ENCODE data around the gene ADAM12.
"Not testable (repeated sequence)": the region's sequence is repeated elsewhere in the genome, so short reads cannot be mapped to it uniquely, and the experiment has no call there.

ADAM12 gene

DNA sequence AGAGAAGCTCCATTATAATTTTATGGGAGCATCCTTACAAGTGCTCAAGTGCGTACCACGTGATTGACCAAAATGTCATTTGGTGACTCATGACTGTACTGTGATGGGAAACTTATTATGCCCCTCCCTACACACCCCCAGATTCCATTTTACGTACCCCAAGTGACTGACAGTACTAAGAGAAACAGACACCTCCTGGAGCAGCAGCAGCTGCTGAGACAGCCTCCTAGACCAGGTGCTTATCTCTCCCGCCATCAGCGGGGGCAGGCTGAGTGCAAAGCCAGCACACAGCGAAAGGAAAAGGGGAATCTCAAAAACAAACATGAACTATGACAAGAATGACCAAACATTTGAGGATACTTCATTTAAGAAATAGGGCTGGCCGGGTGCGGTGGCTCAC is 4.2 kb upstream of the ADAM12 start:
- Mint-ChIP-seq H3K27me3 (ENCODE audit: low read depth) (peaks cover 18% of the 10 kb centered on the region), H3K4me1 (ENCODE audit: low read depth) (no peaks in the 10 kb centered on the region), H3K36me3 (ENCODE audit: low read depth) (no peaks in the 10 kb centered on the region), H3K27ac (no peak overlapping the region), H3K4me3 (no peak overlapping the region), H3K9me3 (peaks cover 6% of the 10 kb centered on the region)

GRCh38 chr10:126392068-126392467 is 3.8 kb upstream of the ADAM12 start:
- Mint-ChIP-seq H3K27me3 (ENCODE audit: low read depth) (peaks cover 22% of the 10 kb centered on the region), H3K4me3 (no peak overlapping the region), H3K9me3 (peaks cover 6% of the 10 kb centered on the region), H3K36me3 (ENCODE audit: low read depth) (peaks cover 2% of the 10 kb centered on the region), H3K4me1 (ENCODE audit: low read depth) (peaks cover 2% of the 10 kb centered on the region), H3K27ac (no peak overlapping the region)

- H3K36me3 Mint-ChIP-seq (ENCODE audit: low read depth) = peaks cover 4% of the 10 kb centered on the region
- H3K27ac Mint-ChIP-seq = no peak overlapping the region
- H3K4me1 Mint-ChIP-seq (ENCODE audit: low read depth) = peaks cover 4% of the 10 kb centered on the region
- peaks cover 6% of the 10 kb centered on the region for H3K9me3 Mint-ChIP-seq
- H3K27me3 Mint-ChIP-seq (ENCODE audit: low read depth) = peaks cover 29% of the 10 kb centered on the region
- H3K4me3 Mint-ChIP-seq = no peak overlapping the region
Observed at GRCh38 chr10:126391192-126391885, 3.1 kb upstream of the ADAM12 start.

DNA sequence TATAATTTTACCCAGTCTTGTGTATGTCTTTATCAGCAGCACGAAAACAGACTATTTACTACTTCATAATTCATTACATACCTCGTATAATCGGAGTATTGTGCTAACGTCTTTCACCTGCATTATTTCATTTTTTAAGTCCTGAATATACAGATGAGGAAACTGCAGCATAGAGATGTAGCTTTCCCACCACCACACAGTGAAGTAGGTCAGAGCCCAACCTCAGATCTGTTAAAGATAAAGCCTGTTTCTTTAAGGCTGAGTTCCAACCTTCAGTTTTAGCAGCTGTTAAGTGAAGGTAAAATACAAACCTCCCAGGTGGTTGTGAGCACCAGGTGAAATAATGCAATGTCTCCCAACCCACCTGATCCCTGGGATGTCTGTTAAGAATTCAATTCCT is 2.0 kb upstream of the ADAM12 start:
- Mint-ChIP-seq H3K9me3 (peaks cover under 1% of the 10 kb centered on the region), H3K27ac (no peak overlapping the region), H3K4me3 (no peak overlapping the region), H3K36me3 (ENCODE audit: low read depth) (peaks cover 4% of the 10 kb centered on the region), H3K4me1 (ENCODE audit: low read depth) (peaks cover 4% of the 10 kb centered on the region), H3K27me3 (ENCODE audit: low read depth) (peaks cover 39% of the 10 kb centered on the region)

GRCh38 chr10:126387041-126387921 is 996 bp downstream of the ADAM12 start:
- Mint-ChIP-seq H3K27me3 (ENCODE audit: low read depth) (peaks cover 40% of the 10 kb centered on the region), H3K4me3 (peak overlapping the region; percentile 59), H3K36me3 (ENCODE audit: low read depth) (peaks cover 4% of the 10 kb centered on the region)

DNA sequence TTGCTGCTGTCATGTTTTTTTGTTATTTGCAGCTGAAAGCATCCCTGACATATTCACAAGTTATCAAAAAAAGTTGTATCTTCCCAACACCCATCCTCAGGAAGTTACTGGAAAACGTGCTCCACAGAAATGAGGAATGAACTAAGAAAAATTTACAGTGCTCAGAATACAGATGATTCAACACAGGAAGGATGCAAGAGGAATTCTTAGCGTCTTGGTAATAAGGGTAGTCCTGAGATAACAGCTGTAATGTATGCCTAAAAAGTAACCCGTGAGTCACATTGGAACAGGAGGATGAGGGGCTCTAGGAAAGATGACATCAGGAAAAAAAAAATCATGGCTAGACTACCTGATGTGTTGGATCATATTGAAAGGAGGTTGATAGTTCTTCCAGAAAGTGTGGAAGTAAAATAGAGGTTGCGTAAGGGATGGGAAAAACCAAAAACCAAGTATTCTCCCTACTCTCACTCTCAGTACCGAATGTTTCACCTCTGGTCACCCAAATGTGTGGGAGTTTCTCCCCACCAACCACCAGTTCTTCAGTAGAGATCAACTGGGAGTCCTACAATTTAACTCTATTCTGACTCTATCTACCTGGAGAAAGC is 3.9 kb downstream of the ADAM12 start:
- Mint-ChIP-seq H3K36me3 (ENCODE audit: low read depth) (peaks cover 4% of the 10 kb centered on the region), H3K4me1 (ENCODE audit: low read depth) (peaks cover 4% of the 10 kb centered on the region), H3K27ac (no peak overlapping the region), H3K9me3 (no peaks in the 10 kb centered on the region), H3K4me3 (no peak overlapping the region), H3K27me3 (ENCODE audit: low read depth) (peaks cover 30% of the 10 kb centered on the region)

More at GRCh38 chr10:126387041-126387921, 996 bp downstream of the ADAM12 start:
- Mint-ChIP-seq H3K27ac (peak overlapping the region; percentile 52), H3K9me3 (no peaks in the 10 kb centered on the region), H3K4me1 (ENCODE audit: low read depth) (peaks cover 4% of the 10 kb centered on the region)

GRCh38 chr10:126380352-126381076 is 7.8 kb downstream of the ADAM12 start:
- peaks cover 2% of the 10 kb centered on the region for H3K27me3 Mint-ChIP-seq (ENCODE audit: low read depth)
- H3K4me3 Mint-ChIP-seq = no peak overlapping the region
- no peak overlapping the region for H3K27ac Mint-ChIP-seq

GRCh38 chr10:126379166-126379565 is 9.1 kb downstream of the ADAM12 start:
- not testable (repeated sequence) for H3K36me3 Mint-ChIP-seq (ENCODE audit: low read depth); H3K4me1 Mint-ChIP-seq (ENCODE audit: low read depth); H3K27ac Mint-ChIP-seq; H3K4me3 Mint-ChIP-seq; H3K9me3 Mint-ChIP-seq; H3K27me3 Mint-ChIP-seq (ENCODE audit: low read depth)

More at GRCh38 chr10:126380352-126381076, 7.8 kb downstream of the ADAM12 start:
- Mint-ChIP-seq H3K4me1 (ENCODE audit: low read depth) (no peaks in the 10 kb centered on the region), H3K36me3 (ENCODE audit: low read depth) (no peaks in the 10 kb centered on the region), H3K9me3 (peaks cover 6% of the 10 kb centered on the region)

GRCh38 chr10:126376956-126377355 is 11.3 kb downstream of the ADAM12 start:
- peaks cover 10% of the 10 kb centered on the region for H3K9me3 Mint-ChIP-seq
- H3K4me3 Mint-ChIP-seq = no peak overlapping the region
- no peak overlapping the region for H3K27ac Mint-ChIP-seq
- no peaks in the 10 kb centered on the region for H3K4me1 Mint-ChIP-seq (ENCODE audit: low read depth)
- H3K27me3 Mint-ChIP-seq (ENCODE audit: low read depth) = no peaks in the 10 kb centered on the region
- H3K36me3 Mint-ChIP-seq (ENCODE audit: low read depth) = no peaks in the 10 kb centered on the region

DNA sequence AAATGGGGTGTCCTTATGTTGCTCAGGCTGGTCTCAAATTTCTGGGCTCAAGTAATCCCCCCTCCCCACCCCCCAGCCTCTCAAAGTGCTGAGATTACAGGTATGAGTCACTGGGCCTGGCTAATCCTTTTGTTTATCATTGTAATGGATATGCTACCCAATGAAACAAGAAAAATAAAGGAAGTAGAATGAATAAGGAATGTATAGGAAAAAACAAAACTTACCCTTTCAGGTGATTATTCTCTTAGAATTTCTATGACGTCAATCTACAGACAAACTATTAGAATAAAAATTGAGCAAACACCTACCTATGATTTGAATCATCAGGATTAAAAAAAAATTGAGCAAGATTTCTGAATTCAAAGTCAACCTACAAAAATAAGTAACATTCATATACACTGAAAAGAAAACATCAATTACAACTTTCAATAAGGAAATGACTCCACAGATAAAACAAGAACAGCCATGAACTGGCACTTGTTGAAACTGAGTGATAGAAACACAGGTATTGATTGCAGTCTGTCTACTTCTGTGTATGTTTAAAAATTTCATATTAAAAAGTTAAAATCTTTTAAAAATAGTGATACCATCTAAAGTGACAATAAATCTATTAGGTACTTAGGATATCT is 12.2 kb downstream of the ADAM12 start:
- Mint-ChIP-seq H3K27ac (no peak overlapping the region), H3K36me3 (ENCODE audit: low read depth) (no peaks in the 10 kb centered on the region), H3K4me1 (ENCODE audit: low read depth) (no peaks in the 10 kb centered on the region), H3K27me3 (ENCODE audit: low read depth) (no peaks in the 10 kb centered on the region), H3K4me3 (no peak overlapping the region), H3K9me3 (peaks cover 10% of the 10 kb centered on the region)

GRCh38 chr10:126375299-126375698 is 13.0 kb downstream of the ADAM12 start:
- Mint-ChIP-seq H3K4me1 (ENCODE audit: low read depth) (no peaks in the 10 kb centered on the region), H3K4me3 (no peak overlapping the region), H3K27me3 (ENCODE audit: low read depth) (no peaks in the 10 kb centered on the region), H3K9me3 (peaks cover 10% of the 10 kb centered on the region), H3K36me3 (ENCODE audit: low read depth) (no peaks in the 10 kb centered on the region), H3K27ac (no peak overlapping the region)

DNA sequence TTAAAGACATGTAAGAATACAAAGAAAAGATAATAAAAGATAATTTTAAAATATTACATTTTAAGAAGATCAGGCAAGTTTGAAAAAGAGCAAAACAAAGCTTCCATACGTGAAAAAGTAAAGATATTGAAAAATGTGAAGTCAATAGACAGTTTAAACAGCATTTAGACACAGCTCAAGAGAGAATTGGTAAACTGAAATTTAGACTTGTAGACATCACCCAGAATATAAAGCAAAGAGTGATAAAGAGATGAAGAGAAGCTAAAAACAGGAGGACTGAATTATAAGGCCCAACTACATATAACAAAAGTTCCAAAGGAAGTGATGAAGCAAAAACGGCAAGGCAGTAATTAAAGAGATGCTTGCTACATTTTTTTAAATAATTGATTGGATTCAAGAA is 13.8 kb downstream of the ADAM12 start:
- no peaks in the 10 kb centered on the region for H3K36me3 Mint-ChIP-seq (ENCODE audit: low read depth)
- H3K4me3 Mint-ChIP-seq = no peak overlapping the region
- H3K4me1 Mint-ChIP-seq (ENCODE audit: low read depth) = no peaks in the 10 kb centered on the region
- no peak overlapping the region for H3K27ac Mint-ChIP-seq
- no peaks in the 10 kb centered on the region for H3K27me3 Mint-ChIP-seq (ENCODE audit: low read depth)
- H3K9me3 Mint-ChIP-seq = peaks cover 10% of the 10 kb centered on the region

DNA sequence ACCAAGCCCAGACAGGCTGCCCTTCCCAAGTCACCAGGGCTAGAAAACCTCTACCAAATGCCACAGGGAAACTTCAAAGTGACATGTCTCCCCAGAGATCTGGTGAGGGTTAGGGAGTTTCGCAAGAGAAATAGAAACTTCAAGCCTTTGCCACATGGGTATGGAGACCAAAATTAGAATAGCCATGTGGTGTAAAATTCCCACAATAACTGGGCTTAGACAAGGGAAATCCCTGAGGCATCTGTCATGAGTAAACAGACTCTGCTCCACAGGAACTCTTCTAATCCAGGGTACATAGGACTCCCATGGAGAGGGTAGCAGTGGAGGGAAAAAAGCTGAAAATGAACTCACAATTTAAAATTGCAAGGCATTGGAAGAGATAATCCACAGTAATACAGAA is 14.3 kb downstream of the ADAM12 start:
- no peaks in the 10 kb centered on the region for H3K27me3 Mint-ChIP-seq (ENCODE audit: low read depth)
- H3K9me3 Mint-ChIP-seq = peaks cover 10% of the 10 kb centered on the region
- H3K4me1 Mint-ChIP-seq (ENCODE audit: low read depth) = no peaks in the 10 kb centered on the region
- no peak overlapping the region for H3K4me3 Mint-ChIP-seq
- no peaks in the 10 kb centered on the region for H3K36me3 Mint-ChIP-seq (ENCODE audit: low read depth)
- H3K27ac Mint-ChIP-seq = no peak overlapping the region

DNA sequence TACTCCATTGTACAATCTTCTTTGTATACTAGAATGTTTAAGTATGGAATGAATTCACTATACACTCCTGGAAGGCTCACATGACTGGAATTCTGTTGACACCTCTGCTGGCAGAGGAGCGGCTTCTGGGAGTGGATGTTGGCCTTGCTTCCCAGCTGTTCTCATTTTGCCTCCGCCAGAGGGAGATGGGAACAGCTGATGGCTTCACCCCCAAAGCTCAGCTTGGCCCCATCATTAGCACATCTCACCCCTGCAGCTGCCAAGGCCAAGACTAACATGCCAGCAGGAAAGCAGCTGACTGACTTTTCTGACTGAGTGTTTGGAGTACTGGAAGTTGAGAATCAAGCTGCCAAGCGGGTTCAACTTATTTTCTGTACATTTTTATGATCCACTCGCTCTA is 15.1 kb downstream of the ADAM12 start:
- H3K4me1 Mint-ChIP-seq (ENCODE audit: low read depth) = no peaks in the 10 kb centered on the region
- peaks cover 3% of the 10 kb centered on the region for H3K9me3 Mint-ChIP-seq
- no peak overlapping the region for H3K4me3 Mint-ChIP-seq
- no peak overlapping the region for H3K27ac Mint-ChIP-seq
- no peaks in the 10 kb centered on the region for H3K36me3 Mint-ChIP-seq (ENCODE audit: low read depth)
- no peaks in the 10 kb centered on the region for H3K27me3 Mint-ChIP-seq (ENCODE audit: low read depth)
